Measurements from ENCODE around the gene IGFN1. TPM values are rescaled to one million over a fixed set of nuclear protein-coding genes. Genes with fewer than 3 reads are reported as not detected.

Gene IGFN1
- total and polyA plus RNA-seq, 9 of the 15 experiments (the other 6 are each of a cell fraction or from before 2014, with no cell fraction given) = 0.04 TPM; not detected in 8

GRCh38 chr1:201154389-201155165 lies 36.0 kb upstream of the IGFN1 start, which contains the start of gene TMEM9 (continued):
- no peak for TF ChIP-seq ESRRA (IDR thresholded peaks at IDR 0.05; ENCODE audit: borderline replicate concordance, low read depth)
- peak; percentile 28 for TF ChIP-seq KDM5B (IDR thresholded peaks at IDR 0.05; ENCODE audit: insufficient replicate concordance, low read depth, low read length)
- TF ChIP-seq FIP1L1 (IDR thresholded peaks at IDR 0.05; ENCODE audit: low read depth, low read length, poor library complexity, severe bottlenecking) = no peak
- TF ChIP-seq ZNF507 (tag; conservative IDR thresholded peaks at IDR 0.05) = no peak
- peak; percentile 93 for TF ChIP-seq NFYB (IDR thresholded peaks at IDR 0.05; ENCODE audit: extremely low read depth, insufficient read length)
- no peak for TF ChIP-seq WHSC1 (IDR thresholded peaks at IDR 0.05; ENCODE audit: low read length)
- TF ChIP-seq PKNOX1 (IDR thresholded peaks at IDR 0.05) = peak; percentile 99
- TF ChIP-seq ARID3B (CRISPR knock-in tag; IDR thresholded peaks at IDR 0.05; ENCODE audit: borderline replicate concordance) = 0 out of 2 replicates have a peak, but pooled peaks have one; percentile 16
- no peak for TF ChIP-seq ASH1L (IDR thresholded peaks at IDR 0.05; ENCODE audit: borderline replicate concordance, low read depth, partially characterized antibody)
- peak; percentile 92 for TF ChIP-seq SP1 (CRISPR knock-in tag; IDR thresholded peaks at IDR 0.05)
- peak; percentile 99 for TF ChIP-seq BMI1 (IDR thresholded peaks at IDR 0.05; ENCODE audit: low read length)
- peak; percentile 61; the same call in 1 of the 2 replicates for TF ChIP-seq EP400 (IDR thresholded peaks at IDR 0.05)
- no peak for TF ChIP-seq CCNT2 (IDR thresholded peaks at IDR 0.05; ENCODE audit: borderline replicate concordance, extremely low read depth, insufficient read length, low read depth, low read length)
- no peak for TF ChIP-seq JUNB (CRISPR knock-in tag; conservative IDR thresholded peaks at IDR 0.05)
- no peak for TF ChIP-seq GATAD2B (IDR thresholded peaks at IDR 0.05; ENCODE audit: borderline replicate concordance)
- no peak for TF ChIP-seq E2F4 (CRISPR knock-in tag; IDR thresholded peaks at IDR 0.05; ENCODE audit: low read depth)
- TF ChIP-seq NCOA2 (IDR thresholded peaks at IDR 0.05; ENCODE audit: partially characterized antibody in 2 of 2) = peak in 1 of 2 experiments; percentile 97
- no peak for TF ChIP-seq ZKSCAN3 (CRISPR knock-in tag; IDR thresholded peaks at IDR 0.05)
- TF ChIP-seq CBX8 (IDR thresholded peaks at IDR 0.05; ENCODE audit: borderline replicate concordance, extremely low read depth, low read depth, low read length, poor library complexity, severe bottlenecking) = no peak
- TF ChIP-seq RBM22 (IDR thresholded peaks at IDR 0.05; ENCODE audit: low read depth, low read length, poor library complexity, severe bottlenecking) = peak; percentile 95
- TF ChIP-seq NRF1 (conservative IDR thresholded peaks at IDR 0.05 in 1 of 2, IDR thresholded peaks at IDR 0.05 in 1 of 2) = peak; percentile 90 to 92
- TF ChIP-seq ZNF165 (CRISPR knock-in tag; IDR thresholded peaks at IDR 0.05; ENCODE audit: borderline replicate concordance) = no peak
- no peak for TF ChIP-seq TAF15 (IDR thresholded peaks at IDR 0.05; ENCODE audit: low read depth, low read length)
- TF ChIP-seq ZNF324 (CRISPR knock-in tag; IDR thresholded peaks at IDR 0.05) = no peak

All from K562 (cell line).